ENCODE results near the gene ZSCAN5A.
"Not testable (repeated sequence)": the region's sequence is repeated elsewhere in the genome, so short reads cannot be mapped to it uniquely, and the experiment has no call there.

Gene ZSCAN5A

DNA sequence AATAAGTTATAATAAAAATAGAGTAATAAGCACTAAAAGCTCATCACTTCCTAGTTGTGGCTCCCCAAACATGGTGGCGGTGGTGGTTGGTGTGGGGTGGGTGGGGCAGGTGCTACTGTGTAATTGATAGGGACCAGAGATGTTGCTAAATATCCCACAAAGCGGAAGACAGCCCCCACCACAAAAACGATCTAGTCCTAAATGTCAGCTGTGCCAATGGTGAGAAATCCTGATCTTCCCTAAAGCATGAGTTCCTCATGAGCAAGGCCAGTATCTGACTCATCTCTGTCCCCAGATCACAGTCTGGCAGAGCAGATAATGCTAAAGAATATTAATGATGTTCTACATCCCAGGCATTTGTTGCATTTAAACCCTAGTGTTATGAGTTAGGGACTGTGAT lies 44.0 kb downstream of the ZSCAN5A start:
- H3K4me1 ChIP-seq (ENCODE audit: control insufficient read depth, insufficient read depth, low read length) = no peaks in the 10 kb centered on the region
- no peak overlapping the region for H3K4me3 ChIP-seq (ENCODE audit: low read length)
- H3K36me3 ChIP-seq (ENCODE audit: control insufficient read depth, insufficient read depth, low read length, severe bottlenecking) = peaks cover 3% of the 10 kb centered on the region
- H3K27me3 ChIP-seq (replicated peaks; ENCODE audit: control insufficient read depth, insufficient read depth, low read length) = no peaks in the 10 kb centered on the region
- H3K9ac ChIP-seq (ENCODE audit: low read length) = no peak overlapping the region
- no peak for DNase-seq (ENCODE audit: low read depth)
- H3K9me3 ChIP-seq (ENCODE audit: control insufficient read depth, low read length) = no peaks in the 10 kb centered on the region

DNA sequence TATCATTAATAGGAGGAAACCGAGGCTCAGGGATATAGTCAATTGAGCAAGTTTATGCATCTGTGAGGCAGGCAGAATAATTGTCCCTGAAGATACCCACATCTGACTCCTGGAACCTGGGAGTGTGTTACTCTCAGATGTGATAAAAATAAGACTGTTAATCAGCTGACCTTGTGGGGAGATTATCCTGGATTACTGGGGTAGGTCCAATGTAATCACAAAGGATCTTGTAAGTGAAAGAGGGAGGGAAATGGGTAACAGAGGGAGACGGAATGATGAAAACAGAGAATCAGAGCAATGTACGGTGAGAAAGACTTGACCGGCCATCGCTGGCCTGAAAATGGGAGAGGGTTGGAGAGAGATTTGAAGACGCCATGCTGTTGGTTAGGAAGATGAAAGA lies 45.3 kb downstream of the ZSCAN5A start:
- Histone ChIP-seq H3K27me3 (replicated peaks; ENCODE audit: control insufficient read depth, insufficient read depth, low read length) (no peaks in the 10 kb centered on the region), H3K4me1 (ENCODE audit: control insufficient read depth, insufficient read depth, low read length) (no peaks in the 10 kb centered on the region), H3K36me3 (ENCODE audit: control insufficient read depth, insufficient read depth, low read length, severe bottlenecking) (peaks cover 3% of the 10 kb centered on the region), H3K9ac (ENCODE audit: low read length) (no peak overlapping the region), H3K9me3 (ENCODE audit: control insufficient read depth, low read length) (no peaks in the 10 kb centered on the region), H3K4me3 (ENCODE audit: low read length) (no peak overlapping the region)
- no peak for DNase-seq (ENCODE audit: low read depth)

DNA sequence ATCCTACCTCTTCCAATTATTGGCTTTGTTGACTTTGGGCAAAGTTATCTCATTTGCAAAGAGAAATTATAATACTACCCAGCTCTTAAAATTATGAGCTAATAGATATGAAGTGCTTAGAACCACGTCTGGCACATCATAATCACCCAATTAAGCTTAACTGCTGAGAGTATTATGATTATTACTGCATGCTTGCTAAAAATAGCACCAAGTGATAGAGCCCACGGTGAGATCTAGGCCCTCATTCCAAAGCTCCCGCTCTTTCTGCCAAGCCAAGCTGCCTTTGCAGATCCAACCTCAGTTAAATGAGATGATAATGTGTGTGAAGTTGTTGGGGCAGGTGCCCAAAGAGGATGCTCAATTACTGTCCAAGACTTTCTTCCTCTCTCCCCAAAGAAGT lies 48.6 kb downstream of the ZSCAN5A start:
- H3K27me3 ChIP-seq (replicated peaks; ENCODE audit: control insufficient read depth, insufficient read depth, low read length) = no peaks in the 10 kb centered on the region
- H3K4me1 ChIP-seq (ENCODE audit: control insufficient read depth, insufficient read depth, low read length) = no peaks in the 10 kb centered on the region
- DNase-seq (ENCODE audit: low read depth) = no peak
- H3K36me3 ChIP-seq (ENCODE audit: control insufficient read depth, insufficient read depth, low read length, severe bottlenecking) = peaks cover 3% of the 10 kb centered on the region
- no peak overlapping the region for H3K4me3 ChIP-seq (ENCODE audit: low read length)
- H3K9me3 ChIP-seq (ENCODE audit: control insufficient read depth, low read length) = no peaks in the 10 kb centered on the region
- H3K9ac ChIP-seq (ENCODE audit: low read length) = no peak overlapping the region

DNA sequence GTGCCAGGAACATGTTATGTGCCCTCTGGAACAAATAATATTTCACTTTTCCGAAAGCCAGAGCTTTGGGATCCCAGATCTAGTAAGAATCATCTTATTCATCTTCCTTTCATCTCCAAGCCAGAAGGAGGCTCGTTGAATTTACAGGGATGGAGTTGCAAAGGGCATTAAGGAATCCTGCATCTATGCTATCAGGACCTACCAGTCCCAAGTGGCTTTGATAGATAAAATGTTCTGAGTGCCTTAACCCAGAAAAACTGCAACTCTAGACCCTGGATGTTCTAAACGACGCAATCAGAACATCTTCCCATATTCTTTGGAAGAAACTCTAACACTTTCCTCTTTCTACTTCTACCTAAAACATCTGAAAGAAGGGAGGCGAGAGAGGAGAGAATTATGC lies 51.3 kb downstream of the ZSCAN5A start:
- Histone ChIP-seq H3K9ac (ENCODE audit: low read length) (no peak overlapping the region), H3K27me3 (replicated peaks; ENCODE audit: control insufficient read depth, insufficient read depth, low read length) (no peaks in the 10 kb centered on the region), H3K9me3 (ENCODE audit: control insufficient read depth, low read length) (no peaks in the 10 kb centered on the region), H3K36me3 (ENCODE audit: control insufficient read depth, insufficient read depth, low read length, severe bottlenecking) (peaks cover 6% of the 10 kb centered on the region), H3K4me3 (ENCODE audit: low read length) (no peak overlapping the region), H3K4me1 (ENCODE audit: control insufficient read depth, insufficient read depth, low read length) (no peaks in the 10 kb centered on the region)
- DNase-seq (ENCODE audit: low read depth) = no peak

DNA sequence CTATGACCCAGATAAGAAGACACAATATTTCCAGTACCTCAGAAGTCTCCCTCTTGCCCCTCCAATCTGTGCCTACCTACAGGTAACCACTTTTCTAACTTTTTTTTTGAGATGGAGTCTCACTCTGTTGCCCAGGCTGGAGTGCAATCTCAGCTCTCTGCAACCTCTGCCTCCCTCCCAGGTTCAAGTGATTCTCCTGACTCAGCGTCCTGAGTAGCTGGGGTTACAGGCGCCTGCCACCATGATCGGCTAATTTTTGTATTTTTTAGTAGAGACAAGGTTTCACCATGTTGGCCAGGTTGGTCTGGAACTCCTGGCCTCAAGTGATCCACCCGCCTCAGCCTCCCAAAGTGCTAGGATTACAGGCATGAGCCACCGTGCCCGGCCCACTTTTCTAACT lies 52.7 kb downstream of the ZSCAN5A start:
- not testable (repeated sequence) for H3K27me3 ChIP-seq (replicated peaks; ENCODE audit: control insufficient read depth, insufficient read depth, low read length); H3K36me3 ChIP-seq (ENCODE audit: control insufficient read depth, insufficient read depth, low read length, severe bottlenecking); H3K4me3 ChIP-seq (ENCODE audit: low read length); H3K9me3 ChIP-seq (ENCODE audit: control insufficient read depth, low read length); H3K4me1 ChIP-seq (ENCODE audit: control insufficient read depth, insufficient read depth, low read length); H3K9ac ChIP-seq (ENCODE audit: low read length); DNase-seq (ENCODE audit: low read depth)

DNA sequence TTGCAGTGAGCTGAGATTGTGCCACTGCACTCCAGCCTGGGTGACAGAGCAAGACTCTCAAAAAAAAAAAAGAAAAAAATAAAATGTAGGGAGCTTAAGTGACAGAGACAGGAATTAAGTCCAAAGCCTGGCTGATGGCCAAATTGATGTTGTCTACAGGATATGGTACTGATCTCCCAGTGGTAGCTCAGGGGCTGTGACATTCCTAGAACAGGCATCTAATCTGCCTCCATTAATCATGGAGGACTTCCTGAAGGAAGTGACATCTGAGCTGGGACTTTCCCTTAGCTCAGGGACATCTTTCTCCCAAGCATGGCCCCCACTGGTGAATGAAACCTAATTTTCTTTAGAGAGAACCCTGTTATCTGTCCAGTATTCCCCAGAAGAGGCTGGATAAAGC lies 53.5 kb downstream of the ZSCAN5A start:
- Histone ChIP-seq H3K36me3 (ENCODE audit: control insufficient read depth, insufficient read depth, low read length, severe bottlenecking) (peaks cover 5% of the 10 kb centered on the region), H3K4me3 (ENCODE audit: low read length) (no peak overlapping the region), H3K9ac (ENCODE audit: low read length) (no peak overlapping the region), H3K4me1 (ENCODE audit: control insufficient read depth, insufficient read depth, low read length) (no peaks in the 10 kb centered on the region), H3K27me3 (replicated peaks; ENCODE audit: control insufficient read depth, insufficient read depth, low read length) (no peaks in the 10 kb centered on the region), H3K9me3 (ENCODE audit: control insufficient read depth, low read length) (no peaks in the 10 kb centered on the region)
- no peak for DNase-seq (ENCODE audit: low read depth)

DNA sequence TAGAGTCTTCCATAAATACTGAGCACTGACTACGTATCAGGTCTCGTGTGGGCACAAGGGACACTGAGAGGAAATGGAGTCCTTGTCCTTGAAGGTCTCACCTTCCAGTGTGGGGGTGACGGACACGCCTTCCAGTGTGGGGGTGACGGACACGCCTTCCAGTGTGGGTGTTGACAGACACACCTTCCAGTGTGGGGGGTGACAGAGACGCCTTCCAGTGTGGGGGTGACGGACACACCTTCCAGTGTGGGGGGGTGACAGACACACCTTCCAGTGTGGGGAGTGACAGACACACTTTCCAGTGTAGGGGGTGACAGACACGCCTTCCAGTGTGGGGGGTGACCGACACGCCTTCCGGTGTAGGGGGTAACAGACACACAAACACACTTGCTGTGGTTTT lies 56.4 kb downstream of the ZSCAN5A start:
- no peak overlapping the region for H3K9ac ChIP-seq (ENCODE audit: low read length)
- H3K4me3 ChIP-seq (ENCODE audit: low read length) = no peak overlapping the region
- H3K36me3 ChIP-seq (ENCODE audit: control insufficient read depth, insufficient read depth, low read length, severe bottlenecking) = peaks cover 5% of the 10 kb centered on the region
- H3K4me1 ChIP-seq (ENCODE audit: control insufficient read depth, insufficient read depth, low read length) = no peaks in the 10 kb centered on the region
- H3K27me3 ChIP-seq (replicated peaks; ENCODE audit: control insufficient read depth, insufficient read depth, low read length) = no peaks in the 10 kb centered on the region
- no peaks in the 10 kb centered on the region for H3K9me3 ChIP-seq (ENCODE audit: control insufficient read depth, low read length)
- DNase-seq (ENCODE audit: low read depth) = no peak

DNA sequence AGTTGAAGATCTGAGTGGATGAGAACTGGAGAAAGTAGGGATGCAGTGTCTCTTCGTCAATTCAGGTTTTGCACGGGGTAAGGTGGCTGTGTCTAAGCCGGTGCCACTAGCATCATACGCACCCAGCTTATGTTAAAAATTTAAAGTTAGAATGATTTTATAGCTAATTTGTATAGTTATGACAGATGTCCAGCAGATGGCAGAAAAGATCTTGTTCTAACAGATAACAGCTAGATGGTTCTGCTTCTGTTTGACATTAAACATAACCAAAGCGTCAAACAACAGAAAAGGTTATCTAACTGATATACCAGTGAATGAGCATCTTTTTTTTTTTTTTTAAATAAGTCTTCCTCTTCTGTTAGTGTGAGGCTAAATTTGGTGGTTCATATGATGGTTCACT lies 60.9 kb downstream of the ZSCAN5A start:
- Histone ChIP-seq H3K4me3 (ENCODE audit: low read length) (no peak overlapping the region), H3K36me3 (ENCODE audit: control insufficient read depth, insufficient read depth, low read length, severe bottlenecking) (peaks cover 5% of the 10 kb centered on the region)
- peak; percentile 84 for DNase-seq (ENCODE audit: low read depth)

DNA sequence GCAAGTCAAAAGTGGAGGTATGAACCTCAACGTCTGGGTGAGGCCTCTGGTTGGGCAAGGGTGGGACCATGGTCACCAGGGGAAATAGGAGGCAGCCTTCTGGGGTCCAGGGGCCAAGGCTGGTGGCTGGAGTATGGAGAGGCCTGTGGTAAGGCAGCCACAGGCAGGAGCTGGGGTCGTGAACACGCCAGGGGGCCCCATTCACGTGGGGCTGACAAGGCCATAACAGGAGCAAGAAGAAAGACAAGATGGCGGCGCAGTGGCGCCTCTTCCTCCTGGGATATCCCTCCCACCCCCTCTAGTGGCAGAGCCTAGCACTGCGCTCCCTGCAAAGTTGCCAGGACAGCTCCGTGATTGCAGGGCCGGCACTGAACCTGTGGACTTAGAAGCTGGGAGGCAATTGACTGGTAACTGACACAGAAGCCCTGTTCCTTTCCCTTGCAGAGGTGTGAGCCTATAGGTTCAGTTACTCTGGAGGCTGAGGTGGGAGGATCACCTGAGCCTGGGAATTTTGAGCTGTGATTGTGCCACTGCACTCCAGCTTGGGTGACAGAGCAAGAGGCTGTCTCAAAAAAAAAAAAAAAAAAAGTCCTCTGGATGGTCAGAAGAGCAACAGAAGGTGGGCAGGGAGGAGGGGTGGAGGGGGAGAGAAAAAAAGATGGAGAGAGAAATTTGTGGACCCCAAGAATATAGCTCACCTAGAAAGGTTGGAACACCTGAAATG lies 61.8 kb downstream of the ZSCAN5A start:
- no peaks in the 10 kb centered on the region for H3K4me1 ChIP-seq (ENCODE audit: control insufficient read depth, insufficient read depth, low read length)

More for the DNA sequence above, 60.9 kb downstream of the ZSCAN5A start:
- Histone ChIP-seq H3K27me3 (replicated peaks; ENCODE audit: control insufficient read depth, insufficient read depth, low read length) (no peaks in the 10 kb centered on the region), H3K4me1 (ENCODE audit: control insufficient read depth, insufficient read depth, low read length) (no peaks in the 10 kb centered on the region), H3K9me3 (ENCODE audit: control insufficient read depth, low read length) (no peaks in the 10 kb centered on the region), H3K9ac (ENCODE audit: low read length) (no peak overlapping the region)

DNA sequence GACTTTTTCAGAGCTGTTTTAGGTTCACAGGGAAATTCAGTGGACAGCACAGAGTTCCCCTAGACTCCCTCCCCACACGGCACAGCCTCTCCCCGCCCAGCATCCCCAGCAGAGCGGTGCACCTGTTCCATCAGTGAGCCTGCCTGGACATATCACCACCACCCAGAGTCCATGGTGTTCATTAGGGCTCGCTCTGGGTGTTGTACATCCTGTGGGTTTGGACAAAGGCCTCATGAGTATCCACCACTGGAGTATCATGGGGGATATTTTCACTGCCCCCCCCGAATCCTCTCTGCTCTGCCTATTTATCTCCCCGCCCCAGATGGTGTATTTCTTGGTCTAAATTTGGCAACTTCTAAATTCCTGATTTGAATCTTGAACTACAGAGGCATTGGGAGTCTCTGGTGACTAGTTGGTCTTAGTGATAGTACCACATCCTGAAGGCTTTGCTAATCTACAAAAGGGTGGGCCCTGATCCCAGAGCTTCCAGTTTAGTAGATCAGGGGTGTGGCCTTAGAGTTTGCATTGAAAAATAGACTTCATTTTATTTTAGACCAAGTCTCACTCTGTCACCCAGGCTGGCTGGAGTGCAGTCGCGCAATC lies 65.8 kb downstream of the ZSCAN5A start:
- H3K4me3 ChIP-seq (ENCODE audit: low read length); H3K9me3 ChIP-seq (ENCODE audit: control insufficient read depth, low read length); H3K27me3 ChIP-seq (replicated peaks; ENCODE audit: control insufficient read depth, insufficient read depth, low read length); H3K4me1 ChIP-seq (ENCODE audit: control insufficient read depth, insufficient read depth, low read length); H3K36me3 ChIP-seq (ENCODE audit: control insufficient read depth, insufficient read depth, low read length, severe bottlenecking); H3K9ac ChIP-seq (ENCODE audit: low read length); DNase-seq (ENCODE audit: low read depth): not testable (repeated sequence)

More for the DNA sequence above, 61.8 kb downstream of the ZSCAN5A start:
- Histone ChIP-seq H3K9ac (ENCODE audit: low read length) (no peak overlapping the region), H3K4me3 (ENCODE audit: low read length) (no peak overlapping the region), H3K27me3 (replicated peaks; ENCODE audit: control insufficient read depth, insufficient read depth, low read length) (no peaks in the 10 kb centered on the region), H3K36me3 (ENCODE audit: control insufficient read depth, insufficient read depth, low read length, severe bottlenecking) (no peaks in the 10 kb centered on the region), H3K9me3 (ENCODE audit: control insufficient read depth, low read length) (no peaks in the 10 kb centered on the region)
- peak; percentile 70 for DNase-seq (ENCODE audit: low read depth)

DNA sequence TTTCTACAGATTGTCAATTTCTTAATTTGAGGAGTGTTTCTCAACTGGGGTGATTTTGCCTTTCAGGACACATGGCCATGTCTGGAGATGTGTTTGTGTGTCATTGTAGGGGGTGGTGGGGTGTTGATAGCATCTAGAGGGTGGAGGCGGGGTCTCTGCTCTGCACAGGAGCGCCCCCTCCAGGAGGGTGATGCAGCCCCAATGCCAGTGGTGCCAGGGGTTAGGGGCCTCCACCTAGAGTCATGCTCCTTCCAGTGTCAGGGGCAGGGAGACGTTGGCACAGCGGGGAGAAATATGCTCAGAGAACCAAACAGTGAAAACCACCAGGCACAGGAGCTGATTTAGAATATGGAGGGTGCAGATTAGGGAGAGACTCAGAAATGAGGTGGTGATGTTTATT lies 68.9 kb downstream of the ZSCAN5A start:
- H3K36me3 ChIP-seq (ENCODE audit: control insufficient read depth, insufficient read depth, low read length, severe bottlenecking); H3K27me3 ChIP-seq (replicated peaks; ENCODE audit: control insufficient read depth, insufficient read depth, low read length); H3K4me3 ChIP-seq (ENCODE audit: low read length); H3K9me3 ChIP-seq (ENCODE audit: control insufficient read depth, low read length); H3K9ac ChIP-seq (ENCODE audit: low read length); H3K4me1 ChIP-seq (ENCODE audit: control insufficient read depth, insufficient read depth, low read length); DNase-seq (ENCODE audit: low read depth): not testable (repeated sequence)

Measured in adipocyte (in vitro differentiated cells).